Measurements from ENCODE around the gene TMTC1. TPM values are rescaled to one million over a fixed set of nuclear protein-coding genes. Genes with fewer than 3 reads are reported as not detected.

Gene TMTC1
- total and polyA plus RNA-seq, 7 experiments from 2014 or later: 0.19 to 2.8 (median 0.46) TPM; not detected in 3

- Mint-ChIP-seq H3K27me3 (peaks cover 0 to 18% (median 4%) of the 10 kb centered on the region in 5 donors), H3K4me3 (no peak overlapping the region), H3K4me1 (no peaks in the 10 kb centered on the region), H3K9me3 (peaks cover 0 to 3% (median 0%) of the 10 kb centered on the region in 11 donors), H3K27ac (no peak overlapping the region), H3K36me3 (no peaks in the 10 kb centered on the region)
- DNase-seq (no peak), ATAC-seq (no peak)
- ChIA-PET CTCF (no interaction called here), POLR2A (no interaction called here)
- Histone ChIP-seq H3K27ac (ENCODE audit: low read depth, low read length) (no peak overlapping the region), H3K4me1 (ENCODE audit: control insufficient read depth in 2 of 2, insufficient read depth in 2 of 2, low read length in 2 of 2) (no peaks in the 10 kb centered on the region), H3K9me3 (ENCODE audit: control insufficient read depth in 2 of 3, low read length in 3 of 3) (no peaks in the 10 kb centered on the region), H3K27me3 (ENCODE audit: control insufficient read depth in 2 of 2, insufficient read depth in 2 of 2, low read length in 2 of 2) (no peaks in the 10 kb centered on the region), H3K36me3 (ENCODE audit: control insufficient read depth in 2 of 3, insufficient read depth in 3 of 3, low read length in 3 of 3) (no peaks in the 10 kb centered on the region), H3K4me3 (ENCODE audit: low read length) (no peak overlapping the region)
- intact Hi-C loops (cut with micrococcal nuclease): no loop called here
Observed at GRCh38 chr12:29706311-29706710, 77.4 kb downstream of the TMTC1 start.

- Histone ChIP-seq H3K4me3 (ENCODE audit: low read length) (no peak overlapping the region), H3K27me3 (ENCODE audit: control insufficient read depth in 2 of 2, insufficient read depth in 2 of 2, low read length in 2 of 2) (peaks cover 0 to 2% of the 10 kb centered on the region in 2 donors), H3K4me1 (ENCODE audit: control insufficient read depth in 2 of 2, insufficient read depth in 2 of 2, low read length in 2 of 2) (no peaks in the 10 kb centered on the region), H3K36me3 (ENCODE audit: control insufficient read depth in 2 of 3, insufficient read depth in 3 of 3, low read length in 3 of 3) (no peaks in the 10 kb centered on the region), H3K27ac (ENCODE audit: low read depth, low read length) (no peak overlapping the region), H3K9me3 (ENCODE audit: control insufficient read depth in 2 of 3, low read length in 3 of 3) (no peaks in the 10 kb centered on the region)
- no peak overlapping the region for H3K27ac Mint-ChIP-seq
- no peaks in the 10 kb centered on the region for H3K36me3 Mint-ChIP-seq
- H3K27me3 Mint-ChIP-seq: peaks cover 0 to 13% (median 4%) of the 10 kb centered on the region in 5 donors
- no peaks in the 10 kb centered on the region for H3K4me1 Mint-ChIP-seq
- H3K9me3 Mint-ChIP-seq: peaks cover 0 to 3% (median 0%) of the 10 kb centered on the region in 11 donors
- ATAC-seq: no peak
- CTCF ChIA-PET: no interaction called here
- intact Hi-C loops (cut with micrococcal nuclease): no loop called here
- POLR2A ChIA-PET: no interaction called here
- no peak overlapping the region for H3K4me3 Mint-ChIP-seq
- no peak for DNase-seq
Observed at GRCh38 chr12:29703528-29703927, 80.2 kb downstream of the TMTC1 start.

GRCh38 chr12:29702972-29703371, 80.8 kb downstream of the TMTC1 start:
- peaks cover 0 to 13% (median 4%) of the 10 kb centered on the region in 5 donors for H3K27me3 Mint-ChIP-seq
- no peak overlapping the region for H3K27ac ChIP-seq (ENCODE audit: low read depth, low read length)
- H3K27ac Mint-ChIP-seq: no peak overlapping the region
- no peaks in the 10 kb centered on the region for H3K4me1 ChIP-seq (ENCODE audit: control insufficient read depth in 2 of 2, insufficient read depth in 2 of 2, low read length in 2 of 2)
- H3K4me3 ChIP-seq (ENCODE audit: low read length): no peak overlapping the region
- intact Hi-C loops (cut with micrococcal nuclease): no loop called here
- H3K9me3 Mint-ChIP-seq: peaks cover 0 to 3% (median 0%) of the 10 kb centered on the region in 11 donors
- H3K9me3 ChIP-seq (ENCODE audit: control insufficient read depth in 2 of 3, low read length in 3 of 3): no peaks in the 10 kb centered on the region
- ChIA-PET POLR2A (no interaction called here), CTCF (no interaction called here)
- H3K4me1 Mint-ChIP-seq: no peaks in the 10 kb centered on the region
- peaks cover 0 to 2% of the 10 kb centered on the region in 2 donors for H3K27me3 ChIP-seq (ENCODE audit: control insufficient read depth in 2 of 2, insufficient read depth in 2 of 2, low read length in 2 of 2)
- no peaks in the 10 kb centered on the region for H3K36me3 Mint-ChIP-seq
- H3K4me3 Mint-ChIP-seq: no peak overlapping the region
- DNase-seq (no peak), ATAC-seq (no peak)
- no peaks in the 10 kb centered on the region for H3K36me3 ChIP-seq (ENCODE audit: control insufficient read depth in 2 of 3, insufficient read depth in 3 of 3, low read length in 3 of 3)

DNA sequence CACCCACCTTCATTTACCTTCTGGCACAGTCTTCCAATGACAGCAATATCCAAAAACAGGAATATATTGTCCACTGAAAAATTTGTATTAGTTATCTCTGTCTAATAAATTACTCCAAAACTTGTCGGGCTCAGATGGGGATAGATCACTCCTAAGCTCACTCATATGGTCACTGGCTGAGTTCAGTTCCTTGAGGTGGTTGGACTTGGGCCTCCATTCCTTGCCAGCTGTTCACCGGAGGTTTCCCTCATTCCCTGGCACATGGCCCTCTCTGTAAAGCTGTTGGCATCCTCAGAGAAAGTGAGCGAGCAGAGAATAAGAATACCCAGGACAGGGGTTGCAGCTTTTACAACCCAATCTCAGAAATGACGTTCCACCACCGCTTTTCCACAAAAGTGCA, 81.5 kb downstream of the TMTC1 start:
- Mint-ChIP-seq H3K27ac (no peak overlapping the region), H3K4me1 (no peaks in the 10 kb centered on the region), H3K4me3 (no peak overlapping the region), H3K36me3 (no peaks in the 10 kb centered on the region), H3K27me3 (peaks cover 0 to 13% (median 4%) of the 10 kb centered on the region in 5 donors), H3K9me3 (peaks cover 0 to 2% (median 0%) of the 10 kb centered on the region in 11 donors)
- no peaks in the 10 kb centered on the region for H3K9me3 ChIP-seq (ENCODE audit: control insufficient read depth in 2 of 3, low read length in 3 of 3)
- no peak overlapping the region for H3K27ac ChIP-seq (ENCODE audit: low read depth, low read length)
- ChIA-PET CTCF (no interaction called here), POLR2A (no interaction called here)
- DNase-seq: no peak
- intact Hi-C loops (cut with micrococcal nuclease): no loop called here
- H3K36me3 ChIP-seq (ENCODE audit: control insufficient read depth in 2 of 3, insufficient read depth in 3 of 3, low read length in 3 of 3): no peaks in the 10 kb centered on the region
- no peak overlapping the region for H3K4me3 ChIP-seq (ENCODE audit: low read length)
- H3K4me1 ChIP-seq (ENCODE audit: control insufficient read depth in 2 of 2, insufficient read depth in 2 of 2, low read length in 2 of 2): no peaks in the 10 kb centered on the region
- ATAC-seq: no peak
- peaks cover 0 to 2% of the 10 kb centered on the region in 2 donors for H3K27me3 ChIP-seq (ENCODE audit: control insufficient read depth in 2 of 2, insufficient read depth in 2 of 2, low read length in 2 of 2)

- ATAC-seq: no peak
- peaks cover 0 to 7% (median 4%) of the 10 kb centered on the region in 5 donors for H3K27me3 Mint-ChIP-seq
- POLR2A ChIA-PET: no interaction called here
Observed at GRCh38 chr12:29700761-29701481, 82.8 kb downstream of the TMTC1 start.

DNA sequence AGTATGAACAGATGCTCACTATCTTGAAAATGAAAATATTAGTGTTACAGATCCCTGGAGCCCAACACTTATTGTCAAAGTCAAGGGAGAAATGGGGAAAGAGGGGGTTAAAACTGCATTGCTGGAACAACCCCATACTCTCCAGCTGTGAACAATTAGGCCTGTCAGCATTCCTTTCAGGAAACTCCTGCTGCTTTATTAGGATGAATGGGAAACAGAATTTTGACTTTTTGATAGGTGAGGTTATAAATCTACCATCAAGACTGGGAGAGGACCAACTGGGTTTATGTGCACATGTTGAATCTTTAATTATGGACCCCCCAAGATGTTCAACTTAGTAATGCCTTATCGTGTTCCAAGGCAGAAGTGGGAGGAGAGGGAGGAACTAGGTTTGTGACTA, 85.0 kb downstream of the TMTC1 start:
- Mint-ChIP-seq H3K9me3 (peaks cover 0 to 3% (median 0%) of the 10 kb centered on the region in 11 donors), H3K4me3 (no peak overlapping the region), H3K4me1 (no peaks in the 10 kb centered on the region), H3K27ac (no peak overlapping the region), H3K27me3 (peaks cover 0 to 7% (median 4%) of the 10 kb centered on the region in 5 donors), H3K36me3 (no peaks in the 10 kb centered on the region)
- CTCF ChIA-PET: no interaction called here
- ATAC-seq: no peak
- intact Hi-C loops (cut with micrococcal nuclease): no loop called here
- Histone ChIP-seq H3K4me1 (ENCODE audit: control insufficient read depth in 2 of 2, insufficient read depth in 2 of 2, low read length in 2 of 2) (no peaks in the 10 kb centered on the region), H3K36me3 (ENCODE audit: control insufficient read depth in 2 of 3, insufficient read depth in 3 of 3, low read length in 3 of 3) (no peaks in the 10 kb centered on the region), H3K27ac (ENCODE audit: low read depth, low read length) (no peak overlapping the region), H3K9me3 (ENCODE audit: control insufficient read depth in 2 of 3, low read length in 3 of 3) (no peaks in the 10 kb centered on the region), H3K4me3 (ENCODE audit: low read length) (no peak overlapping the region), H3K27me3 (ENCODE audit: control insufficient read depth in 2 of 2, insufficient read depth in 2 of 2, low read length in 2 of 2) (peaks cover 0 to 2% of the 10 kb centered on the region in 2 donors)
- DNase-seq: no peak
- POLR2A ChIA-PET: no interaction called here

More at GRCh38 chr12:29700761-29701481, 82.8 kb downstream of the TMTC1 start:
- Mint-ChIP-seq H3K36me3 (no peaks in the 10 kb centered on the region), H3K4me3 (no peak overlapping the region), H3K4me1 (no peaks in the 10 kb centered on the region), H3K9me3 (no peaks in the 10 kb centered on the region), H3K27ac (no peak overlapping the region)
- CTCF ChIA-PET: no interaction called here
- Histone ChIP-seq H3K9me3 (ENCODE audit: control insufficient read depth in 2 of 3, low read length in 3 of 3) (no peaks in the 10 kb centered on the region), H3K27ac (ENCODE audit: low read depth, low read length) (no peak overlapping the region), H3K27me3 (ENCODE audit: control insufficient read depth in 2 of 2, insufficient read depth in 2 of 2, low read length in 2 of 2) (peaks cover 0 to 2% of the 10 kb centered on the region in 2 donors), H3K36me3 (ENCODE audit: control insufficient read depth in 2 of 3, insufficient read depth in 3 of 3, low read length in 3 of 3) (no peaks in the 10 kb centered on the region), H3K4me1 (ENCODE audit: control insufficient read depth in 2 of 2, insufficient read depth in 2 of 2, low read length in 2 of 2) (no peaks in the 10 kb centered on the region), H3K4me3 (ENCODE audit: low read length) (no peak overlapping the region)
- intact Hi-C loops (cut with micrococcal nuclease): no loop called here
- DNase-seq: no peak

- Mint-ChIP-seq H3K36me3 (no peaks in the 10 kb centered on the region), H3K27me3 (peaks cover 0 to 9% (median 6%) of the 10 kb centered on the region in 5 donors), H3K27ac (no peak overlapping the region), H3K4me3 (no peak overlapping the region), H3K9me3 (peaks cover 0 to 4% (median 0%) of the 10 kb centered on the region in 11 donors), H3K4me1 (peaks cover 0 to 6% (median 0%) of the 10 kb centered on the region in 7 donors)
- H3K4me1 ChIP-seq (ENCODE audit: control insufficient read depth in 2 of 2, insufficient read depth in 2 of 2, low read length in 2 of 2): no peaks in the 10 kb centered on the region
- POLR2A ChIA-PET: no interaction called here
- H3K4me3 ChIP-seq (ENCODE audit: low read length): no peak overlapping the region
- H3K36me3 ChIP-seq (ENCODE audit: control insufficient read depth in 2 of 3, insufficient read depth in 3 of 3, low read length in 3 of 3): no peaks in the 10 kb centered on the region
- intact Hi-C loops (cut with micrococcal nuclease): no loop called here
- no peaks in the 10 kb centered on the region for H3K27me3 ChIP-seq (ENCODE audit: control insufficient read depth in 2 of 2, insufficient read depth in 2 of 2, low read length in 2 of 2)
- H3K9me3 ChIP-seq (ENCODE audit: control insufficient read depth in 2 of 3, low read length in 3 of 3): no peaks in the 10 kb centered on the region
- CTCF ChIA-PET: no interaction called here
- DNase-seq (no peak), ATAC-seq (no peak)
- H3K27ac ChIP-seq (ENCODE audit: low read depth, low read length): no peak overlapping the region
Observed at GRCh38 chr12:29695800-29696199, 87.9 kb downstream of the TMTC1 start.

All from naive thymus-derived CD4-positive, alpha-beta T cell (primary cell).